ENCODE measurements around the gene CAPN15. TPM values are rescaled to one million over a fixed set of nuclear protein-coding genes. Genes with fewer than 3 reads are reported as not detected.

The CAPN15 gene
- total RNA-seq, 1 experiment from 2014 or later: 76.4 TPM

DNA sequence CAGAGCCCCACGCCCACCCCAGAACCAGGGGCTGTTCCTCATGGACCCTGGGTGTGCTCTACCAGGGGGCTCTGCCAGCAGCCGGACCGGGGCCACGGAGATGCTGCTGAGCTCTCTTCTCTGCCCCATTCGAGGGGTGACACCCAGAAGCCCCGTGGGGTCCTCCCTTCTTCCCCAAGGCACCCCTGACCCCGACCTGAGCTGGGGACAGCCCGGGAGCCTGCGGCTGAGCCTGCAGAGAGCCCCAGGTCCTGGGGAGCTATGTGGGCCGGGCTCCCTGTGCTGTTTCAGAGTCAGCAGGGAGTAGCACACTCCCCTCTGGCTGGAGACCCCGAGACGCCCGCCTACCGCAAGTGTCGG, 31.5 kb downstream of the CAPN15 start:
- Histone ChIP-seq H2BK15ac (ENCODE audit: low read depth, low read length) (no peak overlapping the region), H4K5ac (ENCODE audit: insufficient read length, low read depth, low read length) (no peak overlapping the region), H3K14ac (ENCODE audit: insufficient read depth, low read length) (no peak overlapping the region), H3K79me2 (ENCODE audit: insufficient read depth, low read length) (no peaks in the 10 kb centered on the region), H2BK20ac (ENCODE audit: low read depth, low read length, poor library complexity, severe bottlenecking) (no peak overlapping the region), H2BK120ac (ENCODE audit: low read depth, low read length, poor library complexity, severe bottlenecking) (no peak overlapping the region), H2AK5ac (ENCODE audit: insufficient read length, low read length) (no peak overlapping the region), H3T11ph (ENCODE audit: low read length) (no peak overlapping the region), H3K27ac (ENCODE audit: insufficient read length, low read depth, low read length) (no peak overlapping the region), H3K23ac (ENCODE audit: insufficient read length, low read depth, low read length) (no peak overlapping the region), H4K20me1 (ENCODE audit: control insufficient read depth, insufficient read depth, insufficient read length) (peaks cover 3% of the 10 kb centered on the region), H4K8ac (replicated peaks; ENCODE audit: insufficient read length, low read depth, low read length) (no peak overlapping the region), H3K4me1 (ENCODE audit: insufficient read depth, low read length) (no peaks in the 10 kb centered on the region), H2AFZ (ENCODE audit: low read length) (no peak overlapping the region), H3K23me2 (ENCODE audit: insufficient read length, low read depth, low read length, poor library complexity, severe bottlenecking) (no peaks in the 10 kb centered on the region), H3K4ac (ENCODE audit: low read depth, low read length) (no peak overlapping the region), H4K91ac (ENCODE audit: insufficient read length, low read depth, low read length) (no peak overlapping the region), H3K27me3 (ENCODE audit: insufficient read depth, low read length) (peaks cover 2% of the 10 kb centered on the region; the same call in 1 of the 2 replicates), H3K79me1 (ENCODE audit: insufficient read depth, low read depth, low read length, poor library complexity, severe bottlenecking) (no peaks in the 10 kb centered on the region), H2BK5ac (ENCODE audit: insufficient read length, low read length) (no peak overlapping the region), H3K4me2 (ENCODE audit: insufficient read depth, insufficient read length, low read length) (no peak overlapping the region), H3K56ac (ENCODE audit: insufficient read length, low read depth, low read length) (no peak overlapping the region), H3K9me3 (ENCODE audit: control insufficient read depth, low read depth, low read length) (no peaks in the 10 kb centered on the region), H3K9ac (ENCODE audit: extremely low read depth, insufficient read length, low read length) (no peak overlapping the region), H3K18ac (ENCODE audit: insufficient read length, low read depth, low read length) (no peak overlapping the region), H2BK12ac (ENCODE audit: insufficient read length, low read depth, low read length) (no peak overlapping the region)
- DNase-seq: no peak
- no CpG with 5 or more reads among the region's 15 CpGs for WGBS (ENCODE audit: extremely low coverage, insufficient read length, low lambda C conversion rate)
- Mint-ChIP-seq H3K9me3 (no peaks in the 10 kb centered on the region; a peak in 1 of 5 replicates), H3K36me3 (ENCODE audit: insufficient read depth in 1 of 3, low read depth in 3 of 3) (peaks cover 0 to 3% (median 0%) of the 10 kb centered on the region in 3 experiments; a peak in 3 of 7 replicates), H3K4me1 (no peaks in the 10 kb centered on the region), H3K4me3 (no peak overlapping the region), H3K27me3 (ENCODE audit: low read depth) (peaks cover 42% of the 10 kb centered on the region), H3K27ac (no peak overlapping the region)
- TF ChIP-seq, protein P1, sequence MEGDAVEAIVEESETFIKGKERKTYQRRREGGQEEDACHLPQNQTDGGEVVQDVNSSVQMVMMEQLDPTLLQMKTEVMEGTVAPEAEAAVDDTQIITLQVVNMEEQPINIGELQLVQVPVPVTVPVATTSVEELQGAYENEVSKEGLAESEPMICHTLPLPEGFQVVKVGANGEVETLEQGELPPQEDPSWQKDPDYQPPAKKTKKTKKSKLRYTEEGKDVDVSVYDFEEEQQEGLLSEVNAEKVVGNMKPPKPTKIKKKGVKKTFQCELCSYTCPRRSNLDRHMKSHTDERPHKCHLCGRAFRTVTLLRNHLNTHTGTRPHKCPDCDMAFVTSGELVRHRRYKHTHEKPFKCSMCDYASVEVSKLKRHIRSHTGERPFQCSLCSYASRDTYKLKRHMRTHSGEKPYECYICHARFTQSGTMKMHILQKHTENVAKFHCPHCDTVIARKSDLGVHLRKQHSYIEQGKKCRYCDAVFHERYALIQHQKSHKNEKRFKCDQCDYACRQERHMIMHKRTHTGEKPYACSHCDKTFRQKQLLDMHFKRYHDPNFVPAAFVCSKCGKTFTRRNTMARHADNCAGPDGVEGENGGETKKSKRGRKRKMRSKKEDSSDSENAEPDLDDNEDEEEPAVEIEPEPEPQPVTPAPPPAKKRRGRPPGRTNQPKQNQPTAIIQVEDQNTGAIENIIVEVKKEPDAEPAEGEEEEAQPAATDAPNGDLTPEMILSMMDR (conservative IDR thresholded peaks at IDR 0.05): no peak

Data from H9 (cell line).